Measurements from ENCODE around the gene RTF2. TPM values are rescaled to one million over a fixed set of nuclear protein-coding genes. Genes with fewer than 3 reads are reported as not detected.
"Not testable (repeated sequence)": the region's sequence is repeated elsewhere in the genome, so short reads cannot be mapped to it uniquely, and the experiment has no call there.

The RTF2 gene
- total RNA-seq, 1 donor from 2014 or later = 65.5 TPM

DNA sequence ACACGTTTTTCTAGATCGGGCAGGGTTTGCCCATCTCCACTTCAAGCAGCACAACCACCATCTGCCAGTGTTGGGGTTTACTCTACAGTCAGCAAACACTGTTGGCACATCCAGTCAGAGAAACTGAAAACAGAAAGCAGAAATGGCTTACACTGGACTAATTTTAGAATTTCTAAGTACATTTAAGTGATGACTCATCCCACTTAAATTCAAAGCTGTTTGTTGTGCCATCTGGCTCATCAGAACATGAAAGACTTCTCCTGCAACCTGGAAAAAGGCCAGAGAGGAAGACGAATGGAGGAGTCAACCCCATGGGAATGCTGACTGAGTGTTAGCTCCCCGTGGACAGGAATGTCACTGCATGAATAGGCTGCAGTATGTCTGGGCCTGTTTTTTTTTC is 86.4 kb downstream of the RTF2 start:
- H3K9me3 Mint-ChIP-seq (ENCODE audit: low read depth) = no peaks in the 10 kb centered on the region
- TF ChIP-seq CTCF (IDR thresholded peaks at IDR 0.05; ENCODE audit: unreplicated experiment) = no peak
- H3K27ac Mint-ChIP-seq = no peak overlapping the region
- DNase-seq (ENCODE audit: low spot score, unreplicated experiment) = no peak
- no peak overlapping the region for H3K4me3 Mint-ChIP-seq (ENCODE audit: low read depth)
- H3K27me3 Mint-ChIP-seq = peaks cover 4% of the 10 kb centered on the region
- no peaks in the 10 kb centered on the region for H3K36me3 Mint-ChIP-seq (ENCODE audit: insufficient read depth)
- H3K4me1 Mint-ChIP-seq (ENCODE audit: low read depth) = no peaks in the 10 kb centered on the region

DNA sequence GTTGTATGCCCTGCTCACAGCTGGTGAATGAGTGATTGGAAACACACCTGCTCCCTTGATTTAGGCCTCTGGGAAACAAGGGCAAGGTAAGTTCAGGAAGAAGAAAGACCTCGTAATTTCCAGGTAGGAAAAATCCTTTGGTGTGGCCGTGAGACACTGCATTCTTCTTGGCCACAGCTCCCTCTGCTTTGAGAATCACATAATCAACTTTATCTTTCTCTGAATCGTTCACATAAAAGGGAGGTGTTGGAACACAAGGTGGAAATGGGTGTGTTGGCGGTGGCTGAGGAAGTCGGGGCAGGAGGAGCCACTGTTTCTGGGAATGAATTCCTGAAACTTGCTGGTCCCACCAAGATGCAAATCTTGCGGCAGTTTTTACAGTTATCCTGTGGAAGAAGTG is 90.5 kb downstream of the RTF2 start:
- TF ChIP-seq CTCF (IDR thresholded peaks at IDR 0.05; ENCODE audit: unreplicated experiment) = no peak
- H3K9me3 Mint-ChIP-seq (ENCODE audit: low read depth) = no peaks in the 10 kb centered on the region
- H3K36me3 Mint-ChIP-seq (ENCODE audit: insufficient read depth) = no peaks in the 10 kb centered on the region
- no peak overlapping the region for H3K27ac Mint-ChIP-seq
- H3K4me3 Mint-ChIP-seq (ENCODE audit: low read depth) = no peak overlapping the region
- no peaks in the 10 kb centered on the region for H3K4me1 Mint-ChIP-seq (ENCODE audit: low read depth)
- no peaks in the 10 kb centered on the region for H3K27me3 Mint-ChIP-seq
- DNase-seq (ENCODE audit: low spot score, unreplicated experiment) = no peak

DNA sequence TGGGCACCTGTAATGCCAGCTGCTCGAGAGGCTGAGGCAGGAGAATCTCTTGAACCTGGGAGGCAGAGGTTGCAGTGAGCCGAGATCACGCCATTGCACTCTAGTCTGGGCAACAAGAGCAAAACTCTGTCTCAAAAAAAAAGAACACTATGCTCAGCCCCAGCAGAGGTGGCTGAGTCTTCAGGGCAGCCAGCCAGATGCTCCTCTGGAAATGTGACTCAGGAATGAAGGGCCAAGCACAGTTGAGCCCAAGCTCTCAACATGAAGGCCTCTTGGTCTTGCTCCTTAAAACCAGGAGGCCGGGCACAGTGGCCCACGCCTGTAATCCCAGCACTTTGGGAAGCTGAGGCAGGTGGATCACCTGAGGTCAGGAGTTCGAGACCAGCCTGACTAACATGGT is 96.1 kb downstream of the RTF2 start:
- not testable (repeated sequence) for H3K36me3 Mint-ChIP-seq (ENCODE audit: insufficient read depth); H3K27ac Mint-ChIP-seq; H3K27me3 Mint-ChIP-seq; H3K9me3 Mint-ChIP-seq (ENCODE audit: low read depth); H3K4me3 Mint-ChIP-seq (ENCODE audit: low read depth); DNase-seq (ENCODE audit: low spot score, unreplicated experiment); H3K4me1 Mint-ChIP-seq (ENCODE audit: low read depth)

GRCh38 chr20:56565511-56565910 is 97.1 kb downstream of the RTF2 start:
- Mint-ChIP-seq H3K9me3 (ENCODE audit: low read depth) (no peaks in the 10 kb centered on the region), H3K4me3 (ENCODE audit: low read depth) (no peak overlapping the region), H3K4me1 (ENCODE audit: low read depth) (peaks cover 4% of the 10 kb centered on the region), H3K36me3 (ENCODE audit: insufficient read depth) (no peaks in the 10 kb centered on the region), H3K27me3 (no peaks in the 10 kb centered on the region), H3K27ac (no peak overlapping the region)
- DNase-seq (ENCODE audit: low spot score, unreplicated experiment) = no peak
- TF ChIP-seq CTCF (IDR thresholded peaks at IDR 0.05; ENCODE audit: unreplicated experiment) = no peak

- no peak for TF ChIP-seq CTCF (IDR thresholded peaks at IDR 0.05; ENCODE audit: unreplicated experiment)
- no peaks in the 10 kb centered on the region for H3K27me3 Mint-ChIP-seq
- H3K27ac Mint-ChIP-seq = peak overlapping the region; percentile 52
- H3K9me3 Mint-ChIP-seq (ENCODE audit: low read depth) = no peaks in the 10 kb centered on the region
- no peak for DNase-seq (ENCODE audit: low spot score, unreplicated experiment)
- no peak overlapping the region for H3K4me3 Mint-ChIP-seq (ENCODE audit: low read depth)
- no peaks in the 10 kb centered on the region for H3K36me3 Mint-ChIP-seq (ENCODE audit: insufficient read depth)
- H3K4me1 Mint-ChIP-seq (ENCODE audit: low read depth) = peaks cover 4% of the 10 kb centered on the region
Observed at GRCh38 chr20:56566621-56567020, 98.2 kb downstream of the RTF2 start.

Other genes starting within 250 kb of the RTF2 start
- not detected in 2 replicates for gene MC3R, start 219.9 kb upstream of the RTF2 start, total RNA-seq
- gene FAM210B, start 109.7 kb upstream of the RTF2 start, total RNA-seq = 60.3 and 67.2 TPM in 2 replicates
- 24.5 and 26.1 TPM in 2 replicates for gene AURKA, start 76.4 kb upstream of the RTF2 start, total RNA-seq
- 43.5 and 46.8 TPM in 2 replicates for gene CSTF1, start 76.0 kb upstream of the RTF2 start, total RNA-seq
- 0.09 and 0.26 TPM in 2 replicates for gene CASS4, start 56.4 kb upstream of the RTF2 start, total RNA-seq
- gene FAM209A, start 56.1 kb downstream of the RTF2 start, total RNA-seq = 0.69 TPM in 1 of 2 replicates, not detected in the other
- gene FAM209B, start 64.6 kb downstream of the RTF2 start, total RNA-seq = not detected in 2 replicates
- 0.50 and 0.80 TPM in 2 replicates for gene TFAP2C, start 160.7 kb downstream of the RTF2 start, total RNA-seq